Mucosa of descending colon (tissue), 3 donors: ENCODE data around the gene TOB1. TPM values are rescaled to one million over a fixed set of nuclear protein-coding genes. Genes with fewer than 3 reads are reported as not detected.

Source experiments
- ATAC-seq: fragments of 200-7000 bp; cut with Tn5 transposase; one replicate; pipeline ENCODE4 v1.9.1; 2020; ENCODE audit warnings: mild to moderate bottlenecking, moderate library complexity
- DNase-seq, 3 donors: peaks; one replicate each; pipeline ENCODE4 v3.0.0-alpha.2; 2020
- H3K36me3 ChIP-seq: fragments of 200-600 bp; one replicate; pipeline ENCODE4 v1.8.0; 2021; ENCODE audit warnings: low read depth, mild to moderate bottlenecking
- H3K4me1 ChIP-seq: fragments of 200-600 bp; one replicate; pipeline ENCODE4 v1.8.0; 2021; ENCODE audit warnings: low read depth, mild to moderate bottlenecking
- H3K4me3 ChIP-seq: fragments of 200-600 bp; one replicate; pipeline ENCODE4 v1.8.0; 2021; ENCODE audit warnings: mild to moderate bottlenecking
- H3K9me3 ChIP-seq: fragments of 200-600 bp; one replicate; pipeline ENCODE4 v1.8.0; 2021; ENCODE audit warnings: mild to moderate bottlenecking
- CTCF ChIP-seq: fragments of 200-600 bp; IDR thresholded peaks from one replicate; pipeline ENCODE4 v1.8.0; 2022; ENCODE audit warnings: antibody characterized with exemption, mild to moderate bottlenecking
- intact Hi-C, 2 donors: fragments of 100-400 bp; cut with DNase I in 1 of 2; cut with micrococcal nuclease in 1 of 2; formaldehyde crosslinking; loops; one replicate each; pipeline versions ENCODE4 v1.11.0 to v1.11.1; 2022; cut with DNase I, micrococcal nuclease
- total RNA-seq, 3 donors: library from RNA; stranded (reverse); fragmentation: NEBNext Ultra II Directional in 2 of 3; extraction: Animal tissue kit (Norgen Biotek cat#: 25700) in 2 of 3; gene quantifications; one replicate each; pipeline versions ENCODE4 v1.2.1 to v1.2.4, GENCODE V29; 2021 to 2023
- donor health status: DM: no; HTN: no; CAD: no; lungs with moderate emphysema.
- donor health status: DM: no; HTN: no; CAD: no.
- donor health status: DM: no; HTN: yes; CAD: no.

TOB1 gene
- total RNA-seq, 3 donors from 2014 or later = 120 to 156 (median 128) TPM

DNA sequence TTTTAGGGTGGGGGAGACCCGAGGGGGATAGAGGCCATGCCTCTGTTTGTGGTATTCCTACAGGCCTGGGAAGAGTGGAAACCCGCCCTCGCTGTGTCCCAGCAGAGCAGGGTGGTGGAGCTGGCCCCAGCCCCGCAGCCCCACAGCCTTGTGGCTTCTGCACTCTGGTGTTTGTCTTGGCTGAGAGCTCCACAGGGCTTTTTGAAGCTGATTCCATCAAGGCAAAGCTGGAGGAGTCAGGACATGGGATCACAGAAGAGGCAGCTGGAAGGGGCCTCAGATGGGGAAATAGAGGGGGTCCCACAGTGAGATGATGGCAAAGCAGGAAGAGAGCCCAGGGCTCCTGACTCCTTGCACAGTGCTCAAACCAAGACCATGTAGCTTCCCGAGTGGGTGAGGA is 35.8 kb downstream of the TOB1 start:
- ATAC-seq (no peak), DNase-seq (no peak)
- H3K4me3 ChIP-seq = no peak overlapping the region
- H3K9me3 ChIP-seq = no peaks in the 10 kb centered on the region
- no peak for TF ChIP-seq CTCF
- H3K36me3 ChIP-seq = no peaks in the 10 kb centered on the region
- intact Hi-C loops = no loop called here
- peaks cover 4% of the 10 kb centered on the region for H3K4me1 ChIP-seq

GRCh38 chr17:50829332-50829731 is 36.8 kb downstream of the TOB1 start:
- Histone ChIP-seq H3K9me3 (no peaks in the 10 kb centered on the region), H3K4me1 (no peaks in the 10 kb centered on the region), H3K4me3 (no peak overlapping the region), H3K36me3 (no peaks in the 10 kb centered on the region)
- no peak for DNase-seq
- intact Hi-C loops = no loop called here
- TF ChIP-seq CTCF = no peak
- ATAC-seq = no peak

DNA sequence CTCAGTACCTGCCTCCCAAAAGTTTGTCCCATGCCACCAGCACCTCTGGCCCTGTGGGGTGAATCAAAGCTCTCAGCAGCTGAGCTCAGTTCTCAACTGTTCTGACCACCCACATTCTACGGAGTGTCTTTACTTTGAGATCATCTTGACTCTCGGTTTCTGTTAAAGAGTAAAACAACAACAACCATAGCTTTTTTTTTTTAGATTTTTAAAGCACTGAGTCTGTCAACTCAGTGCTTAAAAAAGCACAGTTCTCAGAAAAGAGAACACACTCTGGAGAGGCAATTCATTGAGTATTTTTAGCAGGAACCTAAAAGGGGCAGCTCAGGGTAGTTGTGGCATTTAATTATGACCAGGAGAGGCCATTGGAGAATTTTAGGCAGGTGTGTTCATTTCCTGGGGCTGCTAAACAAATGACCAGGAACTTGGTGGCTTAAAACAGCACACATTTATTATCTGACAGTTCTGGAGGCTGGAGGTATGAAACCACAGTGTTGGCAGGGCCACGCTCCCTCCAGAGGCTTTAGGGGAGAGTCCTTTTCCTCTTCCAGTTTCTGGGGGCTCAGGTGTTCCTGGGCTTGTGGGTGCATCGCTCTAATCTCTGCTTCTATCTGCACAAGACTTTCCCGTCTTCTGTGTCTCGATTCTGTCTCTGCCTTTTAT is 37.5 kb downstream of the TOB1 start:
- ATAC-seq = peak; percentile 51
- DNase-seq = no peak
- no peaks in the 10 kb centered on the region for H3K9me3 ChIP-seq
- intact Hi-C loops = no loop called here
- no peaks in the 10 kb centered on the region for H3K36me3 ChIP-seq
- no peaks in the 10 kb centered on the region for H3K4me1 ChIP-seq
- H3K4me3 ChIP-seq = no peak overlapping the region
- TF ChIP-seq CTCF = no peak

GRCh38 chr17:50825188-50825587 is 41.0 kb downstream of the TOB1 start:
- Histone ChIP-seq H3K4me3 (no peak overlapping the region), H3K36me3 (no peaks in the 10 kb centered on the region), H3K4me1 (no peaks in the 10 kb centered on the region), H3K9me3 (no peaks in the 10 kb centered on the region)
- ATAC-seq = no peak
- DNase-seq = no peak
- intact Hi-C loops = no loop called here
- no peak for TF ChIP-seq CTCF

DNA sequence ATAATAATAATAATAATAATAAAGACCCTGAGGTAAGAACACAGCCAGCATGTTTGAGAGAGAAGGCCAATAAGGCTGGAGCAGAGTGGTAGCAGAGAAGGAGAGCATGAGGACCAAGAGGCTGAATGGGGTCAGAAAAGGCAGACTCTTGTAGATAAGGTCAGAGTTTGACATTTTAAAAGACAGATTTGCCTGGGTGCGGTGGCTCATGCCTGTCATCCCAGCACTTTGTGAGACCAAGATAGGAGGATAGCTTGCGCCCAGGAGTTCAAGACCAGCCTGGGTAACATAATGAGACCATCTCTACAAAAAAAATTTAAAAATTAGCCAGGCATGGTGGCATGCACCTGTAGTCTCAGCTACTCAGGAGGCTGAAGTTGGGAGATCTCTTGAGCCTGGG is 41.7 kb downstream of the TOB1 start:
- no peaks in the 10 kb centered on the region for H3K36me3 ChIP-seq
- intact Hi-C loops = no loop called here
- TF ChIP-seq CTCF = no peak
- H3K9me3 ChIP-seq = no peaks in the 10 kb centered on the region
- ATAC-seq (no peak), DNase-seq (no peak)
- no peaks in the 10 kb centered on the region for H3K4me1 ChIP-seq
- H3K4me3 ChIP-seq = no peak overlapping the region

DNA sequence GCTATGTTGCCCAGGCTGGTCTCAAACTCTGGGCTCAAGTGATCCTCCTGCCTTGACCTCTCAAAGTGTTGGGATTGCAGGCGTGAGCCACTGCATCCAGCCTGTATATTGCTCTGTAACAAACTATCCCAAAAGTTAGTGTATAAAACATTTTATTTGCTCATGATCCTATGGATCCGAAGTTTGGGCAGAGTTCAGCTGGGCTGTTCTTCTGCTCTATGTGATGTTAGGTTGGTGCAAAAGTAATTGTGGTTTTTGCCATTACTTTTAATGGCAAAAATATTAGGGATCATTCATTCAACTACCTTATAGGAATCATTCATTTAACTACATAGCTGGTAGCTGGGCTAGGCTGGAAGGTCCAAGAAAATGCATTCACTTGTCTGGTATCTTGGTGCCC is 43.6 kb downstream of the TOB1 start:
- H3K4me3 ChIP-seq = no peak overlapping the region
- no peak for DNase-seq
- no peaks in the 10 kb centered on the region for H3K9me3 ChIP-seq
- intact Hi-C loops = no loop called here
- no peak for TF ChIP-seq CTCF
- H3K4me1 ChIP-seq = no peaks in the 10 kb centered on the region
- no peak for ATAC-seq
- no peaks in the 10 kb centered on the region for H3K36me3 ChIP-seq
